HEK293T (cell line): ENCODE data around the gene TUBA3C.

Source experiments
- CTCF ChIA-PET: fragments of 350-600 bp; formaldehyde crosslinking; extraction: SDS; loops from one replicate; lab custom pipeline; 2021; ENCODE audit warnings: antibody characterized with exemption, inconsistent platforms; lab: Yijun Ruan, JAX
- POLR2A ChIA-PET: fragments of 350-600 bp; formaldehyde crosslinking; extraction: SDS; loops from one replicate; lab custom pipeline; 2020; ENCODE audit warnings: antibody characterized with exemption, inconsistent platforms; lab: Yijun Ruan, JAX
- DNase-seq: peaks from one replicate; pipeline ENCODE4 v3.0.0; 2012; ENCODE audit warnings: mixed read lengths; ENCODE audit errors: extremely low spot score
- ARNT ChIP-seq: fragments of 450-650 bp; IDR thresholded peaks from 2 replicates; pipeline ENCODE4 v1.6.1; 2017; ENCODE audit warnings: mild to moderate bottlenecking
- BHLHE40 ChIP-seq: fragments of 450-650 bp; IDR thresholded peaks from 2 replicates; pipeline ENCODE4 v1.6.1; 2016; ENCODE audit warnings: mild to moderate bottlenecking, moderate library complexity, borderline replicate concordance
- CTBP1 ChIP-seq: fragments of 450-650 bp; IDR thresholded peaks from 2 replicates; pipeline ENCODE4 v1.6.1; 2016; ENCODE audit warnings: borderline replicate concordance
- ELF4 ChIP-seq: fragments of 450-650 bp; IDR thresholded peaks from 2 replicates; pipeline ENCODE4 v1.6.1; 2017; ENCODE audit warnings: antibody characterized with exemption
- FOXA1 ChIP-seq: fragments of 450-650 bp; IDR thresholded peaks from 2 replicates; pipeline ENCODE4 v1.6.1; 2016; ENCODE audit warnings: mild to moderate bottlenecking
- FOXK2 ChIP-seq: fragments of 450-650 bp; IDR thresholded peaks from 2 replicates; pipeline ENCODE4 v1.6.1; 2016; ENCODE audit warnings: mild to moderate bottlenecking
- FOXM1 ChIP-seq: fragments of 450-650 bp; IDR thresholded peaks from 2 replicates; pipeline ENCODE4 v1.6.1; 2017; ENCODE audit warnings: mild to moderate bottlenecking, borderline replicate concordance
- HDGF ChIP-seq: fragments of 450-650 bp; IDR thresholded peaks from 2 replicates; pipeline ENCODE4 v1.6.1; 2017; ENCODE audit warnings: antibody characterized with exemption, borderline replicate concordance
- L3MBTL2 ChIP-seq: fragments of 450-650 bp; conservative IDR thresholded peaks from 2 replicates; pipeline ENCODE4 v1.6.1; 2016; ENCODE audit warnings: mild to moderate bottlenecking
- LEF1 ChIP-seq: fragments of 450-650 bp; IDR thresholded peaks from 2 replicates; pipeline ENCODE4 v1.6.1; 2017; ENCODE audit warnings: mild to moderate bottlenecking, borderline replicate concordance
- NFRKB ChIP-seq: fragments of 450-650 bp; IDR thresholded peaks from 2 replicates; pipeline ENCODE4 v1.6.1; 2016; ENCODE audit warnings: mild to moderate bottlenecking, moderate library complexity
- SP1 ChIP-seq: fragments of 450-650 bp; IDR thresholded peaks from 2 replicates; pipeline ENCODE4 v1.6.1; 2017
- SUZ12 ChIP-seq: fragments of 450-650 bp; IDR thresholded peaks from 2 replicates; pipeline ENCODE4 v1.6.1; 2016; ENCODE audit warnings: mild to moderate bottlenecking
- TARDBP ChIP-seq: fragments of 450-650 bp; IDR thresholded peaks from 2 replicates; pipeline ENCODE4 v1.6.1; 2016
- ZNF384 ChIP-seq: fragments of 450-650 bp; IDR thresholded peaks from 2 replicates; pipeline ENCODE4 v1.6.1; 2016
- TF ChIP-seq, protein P1 (sequence below): fragments of 450-650 bp; IDR thresholded peaks from 2 replicates; pipeline ENCODE4 v1.6.1; 2016

TUBA3C gene

DNA sequence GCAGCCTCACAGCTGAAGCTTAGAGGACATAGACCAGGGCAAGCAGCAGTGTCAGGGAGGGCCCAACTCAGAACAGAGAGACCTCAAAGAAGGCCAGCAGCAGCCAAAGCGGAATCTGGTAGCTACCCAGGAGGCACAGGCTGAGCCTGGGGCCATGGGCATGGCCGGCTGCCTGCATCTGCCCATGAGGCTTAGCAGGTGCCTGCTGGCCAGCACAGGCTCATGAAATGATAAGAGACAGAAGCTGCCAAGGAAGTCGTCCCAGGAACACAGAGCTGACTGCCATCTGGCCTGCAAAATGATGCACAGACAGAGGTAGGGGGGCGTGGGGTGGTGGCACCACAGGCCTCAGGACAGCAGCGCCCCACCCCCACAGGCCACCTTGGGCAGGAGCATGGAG is 29.2 kb downstream of the TUBA3C start:
- TF ChIP-seq ARNT (no peak), L3MBTL2 (no peak), FOXA1 (no peak), FOXM1 (no peak), ZNF384 (no peak), FOXK2 (no peak), LEF1 (no peak), SUZ12 (no peak), TARDBP (no peak), NFRKB (no peak), ELF4 (no peak), SP1 (no peak), BHLHE40 (no peak), HDGF (no peak), CTBP1 (no peak)
- TF ChIP-seq, protein P1, sequence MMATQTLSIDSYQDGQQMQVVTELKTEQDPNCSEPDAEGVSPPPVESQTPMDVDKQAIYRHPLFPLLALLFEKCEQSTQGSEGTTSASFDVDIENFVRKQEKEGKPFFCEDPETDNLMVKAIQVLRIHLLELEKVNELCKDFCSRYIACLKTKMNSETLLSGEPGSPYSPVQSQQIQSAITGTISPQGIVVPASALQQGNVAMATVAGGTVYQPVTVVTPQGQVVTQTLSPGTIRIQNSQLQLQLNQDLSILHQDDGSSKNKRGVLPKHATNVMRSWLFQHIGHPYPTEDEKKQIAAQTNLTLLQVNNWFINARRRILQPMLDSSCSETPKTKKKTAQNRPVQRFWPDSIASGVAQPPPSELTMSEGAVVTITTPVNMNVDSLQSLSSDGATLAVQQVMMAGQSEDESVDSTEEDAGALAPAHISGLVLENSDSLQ = no peak
- no peak for DNase-seq
- CTCF ChIA-PET = no interaction called here
- POLR2A ChIA-PET = no interaction called here

DNA sequence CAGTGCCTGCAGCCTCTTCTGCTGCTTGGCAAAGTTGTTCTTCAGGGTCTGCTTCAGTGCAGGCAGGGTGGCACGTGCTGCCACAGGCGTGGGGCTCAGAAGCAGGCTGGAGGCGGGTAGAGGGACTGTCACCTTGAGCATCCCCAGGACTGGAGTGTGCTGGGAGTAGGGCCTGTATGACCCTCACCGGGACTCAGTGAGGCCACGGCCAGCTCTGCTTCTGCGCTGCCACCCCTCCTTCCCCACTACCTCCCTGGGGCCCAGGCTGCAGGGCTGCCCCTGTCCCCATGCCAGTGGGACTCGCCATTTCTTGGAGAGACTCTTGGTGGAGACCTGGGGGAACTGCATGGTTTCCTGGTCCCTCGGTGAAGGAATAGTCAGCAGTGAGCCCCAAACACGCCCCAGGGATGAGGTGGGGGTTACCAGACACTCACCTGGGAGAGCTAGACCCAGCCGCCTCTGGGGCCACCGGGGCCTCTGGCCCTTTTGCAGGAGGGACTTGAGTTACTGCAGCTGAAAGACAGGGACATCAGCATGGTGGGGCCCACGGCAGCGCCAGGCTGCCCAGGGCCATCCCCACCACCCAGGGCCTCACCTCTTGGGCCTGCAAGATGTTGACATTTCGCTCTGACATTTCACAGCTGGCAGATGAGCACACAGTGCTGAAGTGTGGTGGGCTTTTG is 29.9 kb downstream of the TUBA3C start:
- DNase-seq = no peak

DNA sequence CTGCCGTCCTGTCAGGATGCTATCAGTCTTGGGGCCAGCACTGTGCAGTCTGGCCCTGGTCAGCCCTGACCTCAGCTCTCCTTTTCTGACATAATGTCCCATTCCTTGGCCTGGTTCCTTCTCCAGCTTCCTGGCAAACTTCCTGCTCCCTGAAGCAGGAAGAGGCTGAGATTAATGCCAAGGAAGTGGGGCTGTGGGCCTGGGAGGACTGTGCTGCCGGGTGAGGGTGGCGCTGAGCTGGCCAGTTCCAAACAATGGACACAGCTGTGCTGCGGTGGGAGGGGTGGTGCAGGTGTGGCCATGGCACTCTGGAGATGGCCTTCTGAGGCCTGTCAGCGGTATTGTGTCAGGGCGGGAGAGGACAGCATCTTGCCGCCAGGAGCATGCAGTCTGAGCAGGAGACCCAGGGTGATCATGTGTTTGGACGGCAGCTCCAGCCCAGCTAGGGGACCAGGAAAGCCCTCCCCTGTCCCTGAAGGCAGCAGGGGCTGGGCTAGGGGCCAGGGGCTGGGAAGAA is 30.9 kb downstream of the TUBA3C start:
- TF ChIP-seq HDGF = no peak
- no peak for TF ChIP-seq ZNF384
- TF ChIP-seq, protein P1 = no peak
- no peak for TF ChIP-seq BHLHE40
- TF ChIP-seq L3MBTL2 = no peak
- no peak for TF ChIP-seq FOXK2
- no peak for TF ChIP-seq FOXA1
- TF ChIP-seq CTBP1 = no peak
- TF ChIP-seq NFRKB = no peak
- no peak for TF ChIP-seq FOXM1
- TF ChIP-seq LEF1 = no peak
- no peak for TF ChIP-seq TARDBP
- no peak for TF ChIP-seq SUZ12
- TF ChIP-seq ARNT = no peak
- TF ChIP-seq ELF4 = no peak
- no peak for TF ChIP-seq SP1
- POLR2A ChIA-PET = no interaction called here
- CTCF ChIA-PET = no interaction called here
- no peak for DNase-seq

More for the DNA sequence above, 29.9 kb downstream of the TUBA3C start:
- TF ChIP-seq ELF4 (no peak), ZNF384 (no peak), FOXK2 (no peak), L3MBTL2 (no peak), ARNT (no peak), BHLHE40 (no peak), FOXA1 (no peak), HDGF (no peak)
- POLR2A ChIA-PET = no interaction called here
- CTCF ChIA-PET = no interaction called here

DNA sequence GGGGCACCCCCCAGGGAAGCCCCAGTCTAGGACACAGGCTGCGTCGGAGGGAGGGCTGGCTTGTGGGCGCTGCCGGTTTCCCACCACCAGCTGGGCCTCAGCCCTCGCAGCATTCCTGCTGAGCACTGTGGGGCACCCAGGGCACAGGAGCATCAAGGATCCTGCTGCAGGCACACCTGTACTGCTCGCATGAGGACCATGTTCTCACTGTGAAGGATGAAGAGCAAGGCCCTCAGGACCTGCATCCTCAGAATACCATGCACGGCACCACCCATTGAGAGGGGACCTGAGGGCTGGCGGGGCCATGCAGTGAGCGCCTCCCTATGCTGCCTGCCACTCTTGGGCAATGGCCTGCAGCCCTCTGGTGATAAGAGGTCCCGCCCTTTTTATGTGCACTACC is 31.4 kb downstream of the TUBA3C start:
- ChIA-PET CTCF (no interaction called here), POLR2A (no interaction called here)
- TF ChIP-seq FOXM1 = no peak
- TF ChIP-seq SUZ12 = no peak
- TF ChIP-seq CTBP1 = no peak
- no peak for DNase-seq

DNA sequence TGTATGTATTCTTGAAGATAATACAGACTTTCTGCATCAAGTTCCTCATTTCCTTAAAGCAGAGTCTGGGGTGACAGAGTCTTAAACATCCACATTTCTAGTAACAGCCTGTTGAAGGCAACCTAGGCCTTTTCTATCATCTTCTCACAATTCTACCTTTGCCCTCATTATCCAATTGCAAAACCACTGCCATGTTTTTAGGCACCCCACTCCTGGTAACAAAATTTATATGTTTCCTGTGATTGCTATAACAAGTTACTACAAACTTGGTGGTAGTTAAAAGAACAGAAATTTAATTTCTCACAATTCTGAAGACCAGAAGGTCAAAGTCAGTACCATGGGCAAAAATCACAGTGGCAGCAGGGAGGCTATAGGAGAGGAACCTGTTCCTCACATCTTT is 33.1 kb downstream of the TUBA3C start:
- POLR2A ChIA-PET = no interaction called here
- DNase-seq = no peak
- TF ChIP-seq CTBP1 (no peak), FOXK2 (no peak), BHLHE40 (no peak), ZNF384 (no peak), NFRKB (no peak), L3MBTL2 (no peak), SUZ12 (no peak), HDGF (no peak), ARNT (no peak), FOXM1 (no peak), FOXA1 (no peak), ELF4 (no peak), SP1 (no peak), LEF1 (no peak)
- TF ChIP-seq, protein P1 = no peak
- CTCF ChIA-PET = no interaction called here
